Caco-2 (cell line): Measurements from ENCODE around the gene CACNA1B. TPM values are rescaled to one million over a fixed set of nuclear protein-coding genes. Genes with fewer than 3 reads are reported as not detected.

Experiments
- BruUV-seq: library from RNA; stranded (reverse); fragments of 400-500 nt; replicated peaks from 2 replicates; lab custom pipeline; 2021; lab: Mats Ljungman, UMichigan
- CTCF ChIA-PET: fragments of 300-600 bp; sonication (Branson Sonifier 250); formaldehyde crosslinking; loops from one replicate; lab custom pipeline; 2022; ENCODE audit warnings: antibody characterized with exemption; lab: Charles Lee
- POLR2A ChIA-PET: fragments of 300-600 bp; sonication (Branson Sonifier 250); formaldehyde crosslinking; loops from one replicate; lab custom pipeline; 2022; ENCODE audit warnings: antibody characterized with exemption; lab: Charles Lee
- DNase-seq, 2 experiments: peaks; one replicate each; pipeline versions ENCODE4 v3.0.0 to v3.0.0-alpha.2; 2020 to 2022
- H3K27me3 ChIP-seq: replicated peaks from 2 replicates; pipeline ENCODE4 v1.6.0; 2011; ENCODE audit warnings: low read length; ENCODE audit not compliant: control insufficient read depth, insufficient read depth
- H3K36me3 ChIP-seq: 2 replicates; pipeline ENCODE4 v1.5.1; 2011; ENCODE audit warnings: low read length; ENCODE audit not compliant: control insufficient read depth, insufficient read depth
- H3K4me1 ChIP-seq: fragments of 250-450 bp; sonication (Bioruptor Pico); 2 replicates; pipeline ENCODE4 v1.5.1; 2020; ENCODE audit warnings: mild to moderate bottlenecking
- H3K4me3 ChIP-seq: 2 replicates; pipeline ENCODE4 v1.5.1; 2011; ENCODE audit warnings: low read depth, mild to moderate bottlenecking, control low read depth, low read length
- H3K9me3 ChIP-seq: fragments of 250-450 bp; sonication (Bioruptor Pico); 2 replicates; pipeline ENCODE4 v1.5.1; 2020; ENCODE audit warnings: mild to moderate bottlenecking, moderate library complexity
- H3K27ac Mint-ChIP-seq: one replicate; pipeline ENCODE4 v1.8.0; 2022; ENCODE audit warnings: mixed read lengths; ENCODE audit not compliant: unreplicated experiment
- H3K27me3 Mint-ChIP-seq: one replicate; pipeline ENCODE4 v1.8.0; 2022; ENCODE audit warnings: mixed read lengths; ENCODE audit not compliant: insufficient read depth, unreplicated experiment
- H3K36me3 Mint-ChIP-seq: one replicate; pipeline ENCODE4 v1.8.0; 2022; ENCODE audit warnings: mild to moderate bottlenecking, mixed read lengths; ENCODE audit not compliant: insufficient read depth, unreplicated experiment
- H3K4me1 Mint-ChIP-seq: one replicate; pipeline ENCODE4 v1.8.0; 2022; ENCODE audit warnings: low read depth, mixed read lengths; ENCODE audit not compliant: unreplicated experiment
- H3K4me3 Mint-ChIP-seq: one replicate; pipeline ENCODE4 v1.8.0; 2022; ENCODE audit warnings: mild to moderate bottlenecking, moderate library complexity, mixed read lengths; ENCODE audit not compliant: unreplicated experiment
- H3K9me3 Mint-ChIP-seq: one replicate; pipeline ENCODE4 v1.8.0; 2022; ENCODE audit warnings: mixed read lengths; ENCODE audit not compliant: unreplicated experiment
- intact Hi-C: fragments of 100-400 bp; cut with micrococcal nuclease; formaldehyde crosslinking; loops from one replicate; pipeline ENCODE4 v1.10.0; 2022; ENCODE audit not compliant: unreplicated experiment
- total RNA-seq: library from RNA; stranded (reverse); gene quantifications from 2 replicates; pipeline ENCODE4 v1.2.3, GENCODE V29; 2022
- TF ChIP-seq, protein P1 (sequence below), 2 experiments: fragments of 200-600 bp in 1 of 2; IDR thresholded peaks; 1 replicate in 1 of 2; 2 replicates in 1 of 2; pipeline versions ENCODE4 v1.5.1 to v1.8.0; 2011 to 2022; ENCODE audit warnings: antibody characterized with exemption in 1 of 2, control low read depth in 1 of 2, inconsistent platforms in 1 of 2, low read depth in 1 of 2, low read length in 1 of 2, mild to moderate bottlenecking in 1 of 2, moderate library complexity in 1 of 2; ENCODE audit not compliant: insufficient read depth in 1 of 2, severe bottlenecking in 1 of 2, unreplicated experiment in 1 of 2

Gene CACNA1B
- total RNA-seq, 1 experiment from 2014 or later, result 0.11 TPM

DNA sequence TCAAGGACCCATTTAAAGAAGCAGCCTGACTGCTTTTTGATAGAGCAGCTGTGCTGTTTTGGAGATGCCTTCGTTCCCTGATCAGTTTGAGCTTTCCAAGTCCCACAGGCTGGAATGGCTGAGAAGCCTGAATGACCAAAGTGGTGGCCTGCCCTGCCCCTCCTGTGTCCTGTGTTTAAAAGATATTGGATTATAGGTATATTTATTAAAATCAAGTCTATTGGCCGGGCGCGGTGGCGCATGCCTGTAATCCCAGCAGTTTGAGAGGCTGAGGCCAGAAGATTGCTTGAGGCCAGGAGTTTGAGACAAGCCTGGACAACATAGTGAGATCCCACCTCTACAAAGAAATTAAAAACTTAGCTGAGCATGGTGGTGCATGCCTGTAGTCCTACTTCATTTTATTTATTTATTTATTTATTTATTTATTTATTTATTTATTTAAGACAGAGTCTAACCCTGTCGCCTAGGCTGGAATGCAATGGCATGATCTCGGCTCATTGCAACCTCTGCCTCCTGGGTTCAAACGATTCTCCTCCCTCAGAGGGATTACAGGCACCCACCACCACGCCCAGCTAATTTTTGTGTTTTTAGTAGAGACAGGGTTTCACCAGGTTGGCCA lies 87.7 kb downstream of the CACNA1B start:
- Mint-ChIP-seq H3K36me3 (no peaks in the 10 kb centered on the region), H3K27me3 (peaks cover 9% of the 10 kb centered on the region), H3K27ac (no peak overlapping the region), H3K4me1 (no peaks in the 10 kb centered on the region), H3K9me3 (peaks cover 16% of the 10 kb centered on the region), H3K4me3 (no peak overlapping the region)
- Histone ChIP-seq H3K9me3 (no peaks in the 10 kb centered on the region), H3K4me3 (no peak overlapping the region), H3K36me3 (no peaks in the 10 kb centered on the region), H3K27me3 (0 out of 2 replicates have a peak, but pooled peaks cover 1% of the 10 kb centered on the region), H3K4me1 (no peaks in the 10 kb centered on the region)
- intact Hi-C loops, result no loop called here
- TF ChIP-seq, protein P1, sequence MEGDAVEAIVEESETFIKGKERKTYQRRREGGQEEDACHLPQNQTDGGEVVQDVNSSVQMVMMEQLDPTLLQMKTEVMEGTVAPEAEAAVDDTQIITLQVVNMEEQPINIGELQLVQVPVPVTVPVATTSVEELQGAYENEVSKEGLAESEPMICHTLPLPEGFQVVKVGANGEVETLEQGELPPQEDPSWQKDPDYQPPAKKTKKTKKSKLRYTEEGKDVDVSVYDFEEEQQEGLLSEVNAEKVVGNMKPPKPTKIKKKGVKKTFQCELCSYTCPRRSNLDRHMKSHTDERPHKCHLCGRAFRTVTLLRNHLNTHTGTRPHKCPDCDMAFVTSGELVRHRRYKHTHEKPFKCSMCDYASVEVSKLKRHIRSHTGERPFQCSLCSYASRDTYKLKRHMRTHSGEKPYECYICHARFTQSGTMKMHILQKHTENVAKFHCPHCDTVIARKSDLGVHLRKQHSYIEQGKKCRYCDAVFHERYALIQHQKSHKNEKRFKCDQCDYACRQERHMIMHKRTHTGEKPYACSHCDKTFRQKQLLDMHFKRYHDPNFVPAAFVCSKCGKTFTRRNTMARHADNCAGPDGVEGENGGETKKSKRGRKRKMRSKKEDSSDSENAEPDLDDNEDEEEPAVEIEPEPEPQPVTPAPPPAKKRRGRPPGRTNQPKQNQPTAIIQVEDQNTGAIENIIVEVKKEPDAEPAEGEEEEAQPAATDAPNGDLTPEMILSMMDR (IDR thresholded peaks at IDR 0.05; ENCODE audit: insufficient read depth in 1 of 2, low read depth in 1 of 2, low read length in 1 of 2, severe bottlenecking in 1 of 2, unreplicated experiment in 1 of 2), result no peak
- POLR2A ChIA-PET, result no interaction called here
- no TSS peak for BruUV-seq
- CTCF ChIA-PET, result no interaction called here
- DNase-seq, result no peak

DNA sequence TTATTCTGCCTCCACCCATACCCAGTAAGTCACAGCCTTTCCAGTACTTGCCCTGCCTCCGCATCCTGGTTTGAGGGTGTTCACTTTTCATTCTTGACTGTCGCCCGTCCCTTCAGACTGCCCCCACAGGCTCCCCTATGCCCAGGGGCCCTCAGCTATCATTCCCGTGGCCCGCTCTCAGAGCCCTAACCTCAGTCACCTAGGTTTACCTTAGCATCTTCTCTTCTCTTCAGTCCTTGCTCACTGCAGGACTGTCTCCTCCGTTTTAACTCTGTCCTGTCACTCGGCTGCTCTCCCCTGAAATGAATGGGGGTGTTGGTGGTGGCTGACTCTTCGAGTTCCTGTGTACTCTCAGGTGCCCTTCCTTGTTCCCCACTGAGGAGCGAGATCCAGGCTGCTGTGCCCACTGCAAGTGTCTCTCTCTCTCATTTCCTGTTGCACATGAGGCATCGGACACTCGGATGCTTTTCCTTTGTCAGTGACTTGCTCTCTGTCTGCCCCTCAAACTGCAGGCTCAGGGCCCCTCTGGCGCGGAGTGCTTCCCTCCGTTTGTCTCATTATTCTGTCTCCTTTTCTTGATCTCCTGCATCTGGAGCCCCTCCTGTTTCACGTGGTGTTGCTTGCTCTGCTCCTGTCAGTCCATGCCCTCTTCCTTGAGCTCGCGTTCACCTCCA lies 89.8 kb downstream of the CACNA1B start:
- Mint-ChIP-seq H3K27ac (no peak overlapping the region), H3K4me1 (no peaks in the 10 kb centered on the region)
- H3K9me3 ChIP-seq, result no peaks in the 10 kb centered on the region

DNA sequence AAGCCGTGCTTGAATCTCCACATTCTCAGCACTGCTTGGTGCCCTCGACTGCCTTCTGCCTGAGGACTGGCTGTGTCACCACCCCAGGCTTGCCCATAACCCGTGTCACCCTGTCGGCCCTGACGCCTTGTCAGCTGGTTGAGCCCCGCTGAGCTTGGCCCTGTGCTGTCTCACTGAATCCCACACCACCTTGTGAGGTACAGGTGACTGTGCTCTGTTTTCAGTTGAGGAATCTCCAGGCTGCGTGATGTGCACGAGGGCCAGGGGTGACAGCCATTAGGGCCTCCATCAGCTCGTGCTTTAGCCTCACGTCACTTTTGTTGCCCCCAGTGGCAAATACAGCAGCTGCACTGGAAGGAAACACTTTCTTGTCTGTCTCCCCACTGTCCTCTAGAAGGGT lies 90.7 kb downstream of the CACNA1B start:
- BruUV-seq, result no TSS peak
- Mint-ChIP-seq H3K4me1 (no peaks in the 10 kb centered on the region), H3K27me3 (peaks cover 9% of the 10 kb centered on the region), H3K36me3 (no peaks in the 10 kb centered on the region), H3K9me3 (peaks cover 2% of the 10 kb centered on the region), H3K4me3 (no peak overlapping the region), H3K27ac (no peak overlapping the region)
- Histone ChIP-seq H3K27me3 (0 out of 2 replicates have a peak, but pooled peaks cover 1% of the 10 kb centered on the region), H3K4me1 (no peaks in the 10 kb centered on the region), H3K36me3 (no peaks in the 10 kb centered on the region), H3K4me3 (no peak overlapping the region), H3K9me3 (no peaks in the 10 kb centered on the region)
- intact Hi-C loops, result no loop called here
- CTCF ChIA-PET, result no interaction called here
- POLR2A ChIA-PET, result no interaction called here
- TF ChIP-seq, protein P1 (IDR thresholded peaks at IDR 0.05; ENCODE audit: insufficient read depth in 1 of 2, low read depth in 1 of 2, low read length in 1 of 2, severe bottlenecking in 1 of 2, unreplicated experiment in 1 of 2), result peak; percentile 25 to 38
- no peak for DNase-seq

More for the DNA sequence above, 89.8 kb downstream of the CACNA1B start:
- DNase-seq, result no peak
- TF ChIP-seq, protein P1 (IDR thresholded peaks at IDR 0.05; ENCODE audit: insufficient read depth in 1 of 2, low read depth in 1 of 2, low read length in 1 of 2, severe bottlenecking in 1 of 2, unreplicated experiment in 1 of 2), result no peak
- Mint-ChIP-seq H3K9me3 (peaks cover 10% of the 10 kb centered on the region), H3K4me3 (no peak overlapping the region), H3K36me3 (no peaks in the 10 kb centered on the region), H3K27me3 (peaks cover 9% of the 10 kb centered on the region)
- CTCF ChIA-PET, result no interaction called here
- Histone ChIP-seq H3K27me3 (0 out of 2 replicates have a peak, but pooled peaks cover 1% of the 10 kb centered on the region), H3K4me3 (no peak overlapping the region), H3K36me3 (no peaks in the 10 kb centered on the region), H3K4me1 (no peaks in the 10 kb centered on the region)
- intact Hi-C loops, result no loop called here
- POLR2A ChIA-PET, result no interaction called here
- BruUV-seq, result no TSS peak
